ENCODE data around the gene SCN9A.

SCN9A gene

DNA sequence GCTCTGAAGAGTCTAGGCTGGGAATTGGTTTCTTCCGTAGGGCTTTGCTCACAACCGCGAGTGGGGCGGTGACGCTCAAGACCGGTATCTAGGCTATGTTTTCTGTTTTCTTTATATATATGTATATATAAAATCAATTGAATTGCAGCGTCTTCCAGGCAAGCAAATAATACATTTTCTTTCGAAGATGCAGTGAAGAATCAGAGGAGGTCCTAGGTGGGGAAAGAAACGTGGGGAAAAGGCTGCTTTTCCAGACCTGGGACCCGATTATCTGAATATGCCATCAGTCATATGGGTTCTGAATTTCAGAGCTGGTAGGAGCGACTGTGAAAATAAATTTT is 714 bp upstream of the SCN9A start:
- no peak for DNase-seq (ENCODE audit: low read depth)
- peak overlapping the region; percentile 76 for H3K4me3 ChIP-seq (ENCODE audit: low read length)
- TF ChIP-seq, protein P1, sequence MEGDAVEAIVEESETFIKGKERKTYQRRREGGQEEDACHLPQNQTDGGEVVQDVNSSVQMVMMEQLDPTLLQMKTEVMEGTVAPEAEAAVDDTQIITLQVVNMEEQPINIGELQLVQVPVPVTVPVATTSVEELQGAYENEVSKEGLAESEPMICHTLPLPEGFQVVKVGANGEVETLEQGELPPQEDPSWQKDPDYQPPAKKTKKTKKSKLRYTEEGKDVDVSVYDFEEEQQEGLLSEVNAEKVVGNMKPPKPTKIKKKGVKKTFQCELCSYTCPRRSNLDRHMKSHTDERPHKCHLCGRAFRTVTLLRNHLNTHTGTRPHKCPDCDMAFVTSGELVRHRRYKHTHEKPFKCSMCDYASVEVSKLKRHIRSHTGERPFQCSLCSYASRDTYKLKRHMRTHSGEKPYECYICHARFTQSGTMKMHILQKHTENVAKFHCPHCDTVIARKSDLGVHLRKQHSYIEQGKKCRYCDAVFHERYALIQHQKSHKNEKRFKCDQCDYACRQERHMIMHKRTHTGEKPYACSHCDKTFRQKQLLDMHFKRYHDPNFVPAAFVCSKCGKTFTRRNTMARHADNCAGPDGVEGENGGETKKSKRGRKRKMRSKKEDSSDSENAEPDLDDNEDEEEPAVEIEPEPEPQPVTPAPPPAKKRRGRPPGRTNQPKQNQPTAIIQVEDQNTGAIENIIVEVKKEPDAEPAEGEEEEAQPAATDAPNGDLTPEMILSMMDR (conservative IDR thresholded peaks at IDR 0.05; ENCODE audit: low read depth, low read length), result no peak

DNA sequence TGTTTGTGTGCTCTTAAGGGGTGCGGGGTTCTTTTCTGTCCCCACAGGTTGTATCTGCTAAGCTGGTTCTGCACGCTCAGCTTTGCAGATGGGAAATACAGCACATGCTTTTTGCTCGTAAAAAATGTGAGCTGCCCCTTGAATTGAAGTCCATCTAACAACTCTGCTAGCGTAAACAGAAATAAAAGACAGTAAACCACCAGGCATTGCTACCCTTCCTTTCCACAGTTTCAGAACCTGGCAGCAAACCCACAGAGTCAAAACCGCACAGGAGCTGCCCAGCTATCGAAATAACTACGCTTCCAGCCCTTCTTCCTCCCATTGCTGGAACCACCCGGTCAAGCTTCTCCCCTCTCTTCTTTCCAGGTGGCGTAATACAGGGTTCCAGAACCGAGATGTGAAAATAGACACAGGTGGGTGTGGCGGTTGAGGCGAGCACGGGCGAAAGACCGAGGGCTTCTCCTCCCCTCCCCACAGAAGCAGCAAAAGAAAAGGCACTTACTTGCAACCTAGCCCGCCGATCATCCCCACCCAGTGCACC is 479 bp downstream of the SCN9A start:
- no peak for DNase-seq (ENCODE audit: low read depth)
- TF ChIP-seq, protein P1 (conservative IDR thresholded peaks at IDR 0.05; ENCODE audit: low read depth, low read length), result no peak
- H3K4me3 ChIP-seq (ENCODE audit: low read length), result peak overlapping the region; percentile 76

- TF ChIP-seq, protein P1 (conservative IDR thresholded peaks at IDR 0.05; ENCODE audit: low read depth, low read length), result no peak
- DNase-seq (ENCODE audit: low read depth), result no peak
- H3K4me3 ChIP-seq (ENCODE audit: low read length), result no peak overlapping the region
Measured at GRCh38 chr2:166373951-166374350, 1.8 kb downstream of the SCN9A start.

DNA sequence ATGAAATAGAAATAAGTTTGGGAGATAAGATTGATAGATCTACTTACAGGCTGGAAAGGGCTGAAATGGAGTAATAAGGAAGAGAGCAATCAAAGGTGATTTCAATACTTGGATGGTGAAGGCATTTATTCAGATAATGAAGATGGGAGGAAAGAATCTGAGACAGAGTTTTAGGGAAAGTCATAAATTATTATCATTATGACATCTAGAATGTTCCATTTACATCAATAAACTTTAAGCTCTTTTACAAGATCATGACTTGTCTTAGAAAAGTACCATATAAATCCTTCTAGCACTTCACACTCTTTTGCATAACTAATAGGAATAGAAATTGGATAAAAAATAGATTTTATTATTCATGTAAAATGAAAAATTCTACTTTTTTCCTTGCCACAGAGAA is 2.2 kb downstream of the SCN9A start:
- TF ChIP-seq, protein P1 (conservative IDR thresholded peaks at IDR 0.05; ENCODE audit: low read depth, low read length), result no peak
- no peak for DNase-seq (ENCODE audit: low read depth)
- H3K4me3 ChIP-seq (ENCODE audit: low read length), result no peak overlapping the region

DNA sequence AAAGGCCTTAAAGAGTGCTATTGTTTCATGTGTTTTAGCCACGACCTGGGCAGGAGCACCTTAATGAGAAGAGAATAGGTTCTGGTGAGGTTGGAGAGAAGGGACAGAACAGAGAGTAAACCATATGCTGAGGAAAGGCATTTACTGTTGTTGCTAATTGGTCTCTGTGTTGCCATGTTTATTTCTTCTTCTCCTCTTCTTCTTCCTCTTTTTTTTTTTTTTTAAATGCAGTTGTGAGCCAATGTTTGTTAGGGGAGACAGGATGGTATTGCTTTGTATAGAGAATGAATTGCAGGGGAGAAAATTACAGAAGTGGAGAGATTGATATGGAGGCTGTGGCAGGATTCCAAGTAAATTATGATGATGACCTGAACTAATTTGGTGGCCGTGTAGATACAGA is 2.6 kb downstream of the SCN9A start:
- no peak for DNase-seq (ENCODE audit: low read depth)
- no peak overlapping the region for H3K4me3 ChIP-seq (ENCODE audit: low read length)
- TF ChIP-seq, protein P1 (conservative IDR thresholded peaks at IDR 0.05; ENCODE audit: low read depth, low read length), result no peak

- DNase-seq (ENCODE audit: low read depth), result no peak
- TF ChIP-seq, protein P1 (conservative IDR thresholded peaks at IDR 0.05; ENCODE audit: low read depth, low read length), result no peak
- H3K4me3 ChIP-seq (ENCODE audit: low read length), result no peak overlapping the region
Measured at GRCh38 chr2:166372046-166372445, 3.7 kb downstream of the SCN9A start.

DNA sequence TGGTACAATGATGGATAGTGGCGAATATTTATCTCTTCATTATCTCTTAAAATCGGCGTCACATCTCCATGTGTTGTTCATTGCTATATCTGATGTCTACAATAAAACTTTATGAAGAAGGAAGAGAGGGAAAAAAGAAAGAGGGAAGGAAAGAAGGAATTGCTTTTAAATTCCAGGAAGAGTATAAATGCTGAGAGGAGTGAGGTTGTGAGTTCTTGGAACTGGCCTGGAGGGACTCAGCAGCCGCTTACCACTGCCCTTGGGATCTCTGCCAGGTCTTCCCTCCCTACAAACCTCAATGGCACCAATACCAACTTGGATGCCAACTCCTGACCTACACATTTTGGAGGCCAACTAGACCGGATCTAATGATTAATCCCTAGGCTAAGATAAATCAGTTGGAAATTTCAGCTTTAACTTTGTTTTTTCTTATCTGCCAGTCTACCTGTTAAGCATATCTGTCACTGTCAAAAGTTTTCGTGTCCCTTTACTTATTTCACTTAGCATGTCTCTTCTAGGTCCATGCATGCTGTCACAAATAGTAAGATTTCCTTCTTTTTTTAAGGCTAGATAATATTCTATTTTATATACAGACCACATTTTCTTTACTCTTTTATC is 9.8 kb downstream of the SCN9A start:
- no peak overlapping the region for H3K4me3 ChIP-seq (ENCODE audit: low read length)
- TF ChIP-seq, protein P1 (conservative IDR thresholded peaks at IDR 0.05; ENCODE audit: low read depth, low read length), result no peak
- no peak for DNase-seq (ENCODE audit: low read depth)
